CD4-positive, alpha-beta memory T cell (primary cell): Measurements from ENCODE around the gene ARSB. TPM values are rescaled to one million over a fixed set of nuclear protein-coding genes. Genes with fewer than 3 reads are reported as not detected.

ENCODE experiments used
- CTCF ChIA-PET: fragments of 350-600 bp; sonication (Branson Sonifier 250); formaldehyde crosslinking; loops from one replicate; lab custom pipeline; 2021; ENCODE audit warnings: inconsistent platforms; ENCODE audit not compliant: partially characterized antibody; lab: Charles Lee
- POLR2A ChIA-PET: fragments of 350-600 bp; sonication (Branson Sonifier 250); formaldehyde crosslinking; loops from one replicate; lab custom pipeline; 2021; ENCODE audit not compliant: partially characterized antibody; lab: Charles Lee
- DNase-seq, 5 donors: peaks; one replicate each; pipeline versions ENCODE4 v3.0.0 to v3.0.0-alpha.2; 2020 to 2022; ENCODE audit warnings: mixed read lengths in 1 of 5
- H3K27ac ChIP-seq: one replicate; pipeline ENCODE4 v1.7.0; 2013; ENCODE audit warnings: low read depth, low read length
- H3K27me3 ChIP-seq: 2 replicates; pipeline ENCODE4 v1.7.0; 2013; ENCODE audit warnings: mild to moderate bottlenecking, low read length, moderate library complexity; ENCODE audit not compliant: insufficient read depth
- H3K36me3 ChIP-seq: 2 replicates; pipeline ENCODE4 v1.7.0; 2013; ENCODE audit warnings: mild to moderate bottlenecking, low read length, moderate library complexity; ENCODE audit not compliant: insufficient read depth
- H3K4me1 ChIP-seq: 2 replicates; pipeline ENCODE4 v1.7.0; 2013; ENCODE audit warnings: mild to moderate bottlenecking, low read length, moderate library complexity; ENCODE audit not compliant: insufficient read depth
- H3K4me3 ChIP-seq, 2 donors: one replicate each; pipeline ENCODE4 v1.7.0; 2013; ENCODE audit warnings: low read length in 2 of 2, mild to moderate bottlenecking in 1 of 2
- H3K9me3 ChIP-seq, 2 donors: one replicate each; pipeline ENCODE4 v1.7.0; 2013; ENCODE audit warnings: low read length in 2 of 2, control low read depth in 1 of 2; ENCODE audit not compliant: control insufficient read depth in 1 of 2
- H3K27ac Mint-ChIP-seq, 7 donors: one replicate each; pipeline ENCODE4 v1.8.0; 2020 to 2021; ENCODE audit warnings: mixed read lengths in 7 of 7, mild to moderate bottlenecking in 6 of 7, inconsistent platforms in 3 of 7, moderate library complexity in 3 of 7
- H3K27me3 Mint-ChIP-seq, 2 donors: one replicate each; pipeline ENCODE4 v1.8.0; 2020 to 2021; ENCODE audit warnings: mixed read lengths in 2 of 2
- H3K36me3 Mint-ChIP-seq, 2 donors: one replicate each; pipeline ENCODE4 v1.8.0; 2020 to 2021; ENCODE audit warnings: mixed read lengths in 2 of 2, inconsistent platforms in 1 of 2, mild to moderate bottlenecking in 1 of 2
- H3K4me1 Mint-ChIP-seq, 4 donors: one replicate each; pipeline ENCODE4 v1.8.0; 2020 to 2021; ENCODE audit warnings: mixed read lengths in 4 of 4, mild to moderate bottlenecking in 1 of 4
- H3K4me3 Mint-ChIP-seq, 8 donors: one replicate each; pipeline ENCODE4 v1.8.0; 2020 to 2021; ENCODE audit warnings: mixed read lengths in 8 of 8, mild to moderate bottlenecking in 7 of 8, moderate library complexity in 6 of 8, inconsistent platforms in 3 of 8
- H3K9me3 Mint-ChIP-seq, 8 donors: one replicate each; pipeline ENCODE4 v1.8.0; 2020 to 2021; ENCODE audit warnings: mixed read lengths in 8 of 8, mild to moderate bottlenecking in 5 of 8, inconsistent platforms in 3 of 8, moderate library complexity in 1 of 8
- intact Hi-C: fragments of 100-400 bp; cut with micrococcal nuclease; formaldehyde crosslinking; loops from one replicate; pipeline ENCODE4 v1.15.1; 2023
- polyA plus RNA-seq, 2 donors: library from polyadenylated mRNA; unstranded; fragments of 300-500 nt; fragmentation: Illumina TruSeq; gene quantifications; one replicate each; pipeline ENCODE4 v1.2.3, GENCODE V29; 2021
- total RNA-seq, 2 experiments: library from RNA; stranded (reverse); gene quantifications; one replicate each; pipeline ENCODE4 v1.2.3, GENCODE V29; 2021

Gene ARSB
- total and polyA plus RNA-seq, 4 experiments from 2014 or later, result 4.2 to 5.8 (median 4.9) TPM

- CTCF ChIA-PET, result no interaction called here
- POLR2A ChIA-PET, result no interaction called here
- H3K9me3 ChIP-seq, result no peaks in the 10 kb centered on the region
- H3K27ac ChIP-seq, result no peak overlapping the region
- no peaks in the 10 kb centered on the region for H3K4me1 Mint-ChIP-seq
- intact Hi-C loops, result no loop called here
- H3K27me3 Mint-ChIP-seq, result peaks cover 2 to 3% of the 10 kb centered on the region in 2 donors
- no peaks in the 10 kb centered on the region for H3K36me3 ChIP-seq
- no peak for DNase-seq
- no peaks in the 10 kb centered on the region for H3K36me3 Mint-ChIP-seq
- H3K4me3 Mint-ChIP-seq, result no peak overlapping the region
- H3K27me3 ChIP-seq, result no peaks in the 10 kb centered on the region
- H3K27ac Mint-ChIP-seq, result no peak overlapping the region
- no peak overlapping the region for H3K4me3 ChIP-seq
- H3K9me3 Mint-ChIP-seq, result peaks cover 0 to 1% (median 0%) of the 10 kb centered on the region in 8 donors
- no peaks in the 10 kb centered on the region for H3K4me1 ChIP-seq
These were observed 224.7 kb downstream of the ARSB start for GRCh38 chr5:78760366-78760765.

GRCh38 chr5:78758169-78758839 is 226.8 kb downstream of the ARSB start:
- ChIA-PET POLR2A (no interaction called here), CTCF (no interaction called here)
- intact Hi-C loops, result no loop called here
- no peaks in the 10 kb centered on the region for H3K36me3 ChIP-seq
- H3K4me3 ChIP-seq, result no peak overlapping the region
- no peak for DNase-seq
- Mint-ChIP-seq H3K27ac (no peak overlapping the region), H3K9me3 (no peaks in the 10 kb centered on the region), H3K36me3 (no peaks in the 10 kb centered on the region), H3K27me3 (peaks cover 2 to 3% of the 10 kb centered on the region in 2 donors), H3K4me1 (no peaks in the 10 kb centered on the region), H3K4me3 (no peak overlapping the region)
- no peaks in the 10 kb centered on the region for H3K27me3 ChIP-seq
- H3K27ac ChIP-seq, result no peak overlapping the region
- no peaks in the 10 kb centered on the region for H3K4me1 ChIP-seq
- no peaks in the 10 kb centered on the region for H3K9me3 ChIP-seq

GRCh38 chr5:78757269-78758053 is 227.6 kb downstream of the ARSB start:
- POLR2A ChIA-PET, result no interaction called here
- Mint-ChIP-seq H3K4me3 (no peak overlapping the region), H3K27ac (no peak overlapping the region), H3K27me3 (peaks cover 2 to 3% of the 10 kb centered on the region in 2 donors), H3K9me3 (no peaks in the 10 kb centered on the region), H3K4me1 (no peaks in the 10 kb centered on the region), H3K36me3 (no peaks in the 10 kb centered on the region)
- H3K4me3 ChIP-seq, result no peak overlapping the region
- no peaks in the 10 kb centered on the region for H3K27me3 ChIP-seq
- no peak for DNase-seq
- CTCF ChIA-PET, result no interaction called here
- intact Hi-C loops, result no loop called here
- H3K36me3 ChIP-seq, result no peaks in the 10 kb centered on the region
- no peaks in the 10 kb centered on the region for H3K9me3 ChIP-seq
- H3K4me1 ChIP-seq, result no peaks in the 10 kb centered on the region
- no peak overlapping the region for H3K27ac ChIP-seq

GRCh38 chr5:78756858-78757257 is 228.3 kb downstream of the ARSB start:
- ChIA-PET POLR2A (no interaction called here), CTCF (no interaction called here)
- H3K4me1 Mint-ChIP-seq, result no peaks in the 10 kb centered on the region
- Histone ChIP-seq H3K36me3 (no peaks in the 10 kb centered on the region), H3K4me3 (no peak overlapping the region), H3K4me1 (no peaks in the 10 kb centered on the region), H3K27me3 (no peaks in the 10 kb centered on the region), H3K27ac (no peak overlapping the region), H3K9me3 (no peaks in the 10 kb centered on the region)
- no peak overlapping the region for H3K4me3 Mint-ChIP-seq
- H3K27ac Mint-ChIP-seq, result no peak overlapping the region
- no peaks in the 10 kb centered on the region for H3K9me3 Mint-ChIP-seq
- intact Hi-C loops, result no loop called here
- H3K27me3 Mint-ChIP-seq, result peaks cover 1 to 2% of the 10 kb centered on the region in 2 donors
- H3K36me3 Mint-ChIP-seq, result no peaks in the 10 kb centered on the region
- no peak for DNase-seq

- intact Hi-C loops, result no loop called here
- POLR2A ChIA-PET, result no interaction called here
- H3K9me3 Mint-ChIP-seq, result no peaks in the 10 kb centered on the region
These were observed 229.2 kb downstream of the ARSB start for GRCh38 chr5:78755822-78756429.

GRCh38 chr5:78754655-78755054 is 230.5 kb downstream of the ARSB start:
- Histone ChIP-seq H3K9me3 (no peaks in the 10 kb centered on the region), H3K36me3 (no peaks in the 10 kb centered on the region), H3K4me3 (no peak overlapping the region), H3K4me1 (no peaks in the 10 kb centered on the region), H3K27me3 (no peaks in the 10 kb centered on the region), H3K27ac (no peak overlapping the region)
- ChIA-PET CTCF (interaction anchor here (1.4 kb wide), 1 partner anchor 25 kb away, joined by 3 read pairs; no protein-coding TSS in a partner anchor), POLR2A (no interaction called here)
- H3K4me1 Mint-ChIP-seq, result no peaks in the 10 kb centered on the region
- DNase-seq, result no peak
- intact Hi-C loops, result no loop called here
- no peaks in the 10 kb centered on the region for H3K9me3 Mint-ChIP-seq
- H3K36me3 Mint-ChIP-seq, result no peaks in the 10 kb centered on the region
- no peak overlapping the region for H3K4me3 Mint-ChIP-seq
- peaks cover 1 to 2% of the 10 kb centered on the region in 2 donors for H3K27me3 Mint-ChIP-seq
- no peak overlapping the region for H3K27ac Mint-ChIP-seq

More at GRCh38 chr5:78755822-78756429, 229.2 kb downstream of the ARSB start:
- no peaks in the 10 kb centered on the region for H3K27me3 ChIP-seq
- no peaks in the 10 kb centered on the region for H3K4me1 ChIP-seq
- Mint-ChIP-seq H3K4me1 (no peaks in the 10 kb centered on the region), H3K27ac (no peak overlapping the region), H3K27me3 (peaks cover 1 to 2% of the 10 kb centered on the region in 2 donors), H3K36me3 (no peaks in the 10 kb centered on the region), H3K4me3 (no peak overlapping the region)
- no peak for DNase-seq
- H3K4me3 ChIP-seq, result no peak overlapping the region
- CTCF ChIA-PET, result interaction anchor here (1.2 to 1.4 kb wide), 2 partner anchors 9 to 27 kb away, joined by 3 read pairs; no protein-coding TSS in a partner anchor
- H3K27ac ChIP-seq, result no peak overlapping the region
- H3K9me3 ChIP-seq, result no peaks in the 10 kb centered on the region
- H3K36me3 ChIP-seq, result no peaks in the 10 kb centered on the region

GRCh38 chr5:78753093-78753531 is 232.0 kb downstream of the ARSB start:
- no peaks in the 10 kb centered on the region for H3K9me3 ChIP-seq
- ChIA-PET CTCF (no interaction called here), POLR2A (no interaction called here)
- H3K4me1 Mint-ChIP-seq, result no peaks in the 10 kb centered on the region
- no peaks in the 10 kb centered on the region for H3K9me3 Mint-ChIP-seq
- peaks cover 0 to 1% of the 10 kb centered on the region in 2 donors for H3K27me3 Mint-ChIP-seq
- no peak overlapping the region for H3K4me3 ChIP-seq
- H3K36me3 ChIP-seq, result no peaks in the 10 kb centered on the region
- no peak overlapping the region for H3K27ac ChIP-seq
- no peak for DNase-seq
- no peaks in the 10 kb centered on the region for H3K27me3 ChIP-seq
- H3K4me1 ChIP-seq, result no peaks in the 10 kb centered on the region
- no peak overlapping the region for H3K27ac Mint-ChIP-seq
- no peaks in the 10 kb centered on the region for H3K36me3 Mint-ChIP-seq
- H3K4me3 Mint-ChIP-seq, result no peak overlapping the region
- intact Hi-C loops, result no loop called here
